ENCODE data around the gene TMEM106B.

TMEM106B gene

DNA sequence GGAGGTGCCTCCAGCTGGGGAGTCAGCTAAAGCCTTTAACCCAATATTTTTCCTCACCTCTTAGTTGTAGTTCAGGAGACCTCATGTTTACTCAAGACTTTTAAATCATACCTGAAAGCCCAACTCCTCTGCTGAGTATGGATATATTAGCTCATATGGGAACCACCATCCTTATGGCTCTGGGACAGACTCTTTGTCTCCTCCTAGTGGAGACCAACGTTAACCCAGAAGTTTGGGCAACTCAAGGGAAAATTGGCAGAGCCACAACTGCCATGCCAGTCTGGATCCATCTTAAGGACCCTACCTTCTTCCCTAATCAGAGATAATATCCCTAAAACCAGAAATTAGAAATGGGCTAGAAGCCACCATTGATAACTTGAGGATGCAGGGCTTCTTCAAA, 80.8 kb downstream of the TMEM106B start:
- no peaks in the 10 kb centered on the region for H4K20me1 ChIP-seq (ENCODE audit: insufficient read depth, low read length, poor library complexity, severe bottlenecking)
- H3K9ac ChIP-seq (ENCODE audit: low read depth, low read length, poor library complexity, severe bottlenecking), result no peak overlapping the region
- peaks cover 6% of the 10 kb centered on the region; the same call in 1 of the 2 replicates for H3K9me3 ChIP-seq (ENCODE audit: insufficient read depth, low read depth, low read length)
- H3K4me1 ChIP-seq (ENCODE audit: insufficient read depth, low read length, poor library complexity, severe bottlenecking), result no peaks in the 10 kb centered on the region
- no peaks in the 10 kb centered on the region for H3K36me3 ChIP-seq (ENCODE audit: insufficient read depth, low read length)
- no peaks in the 10 kb centered on the region for H3K9me2 ChIP-seq (replicated peaks; ENCODE audit: low read depth, low read length)
- H2AFZ ChIP-seq (ENCODE audit: low read length), result no peak overlapping the region
- no peak overlapping the region for H3K4me2 ChIP-seq (ENCODE audit: low read depth, low read length, poor library complexity, severe bottlenecking)
- no peak overlapping the region for H3K4me3 ChIP-seq (ENCODE audit: low read length, poor library complexity, severe bottlenecking)
- H3K79me2 ChIP-seq (ENCODE audit: insufficient read depth, low read length), result no peaks in the 10 kb centered on the region
- TF ChIP-seq CTCF (conservative IDR thresholded peaks at IDR 0.05; ENCODE audit: low read length) (peak; percentile 49), EZH2phosphoT487 (IDR thresholded peaks at IDR 0.05; ENCODE audit: borderline replicate concordance) (no peak)
- H3K27me3 ChIP-seq (ENCODE audit: insufficient read depth, low read length, poor library complexity, severe bottlenecking), result no peaks in the 10 kb centered on the region
- H3F3A ChIP-seq (ENCODE audit: low read depth), result no peaks in the 10 kb centered on the region

Data from Loucy (cell line).